ENCODE results near the gene ZNF165.
"Not testable (repeated sequence)": the region's sequence is repeated elsewhere in the genome, so short reads cannot be mapped to it uniquely, and the experiment has no call there.

The ZNF165 gene

GRCh38 chr6:28090917-28091586, 10.7 kb downstream of the ZNF165 start:
- H3K27ac ChIP-seq: no peak overlapping the region
- no peaks in the 10 kb centered on the region for H3K36me3 ChIP-seq
- H3K4me1 ChIP-seq (ENCODE audit: control insufficient read depth in 1 of 2, insufficient read depth in 1 of 2, low read depth in 1 of 2, low read length in 1 of 2): peaks cover 0 to 3% of the 10 kb centered on the region in 2 experiments
- TF ChIP-seq, protein P1, sequence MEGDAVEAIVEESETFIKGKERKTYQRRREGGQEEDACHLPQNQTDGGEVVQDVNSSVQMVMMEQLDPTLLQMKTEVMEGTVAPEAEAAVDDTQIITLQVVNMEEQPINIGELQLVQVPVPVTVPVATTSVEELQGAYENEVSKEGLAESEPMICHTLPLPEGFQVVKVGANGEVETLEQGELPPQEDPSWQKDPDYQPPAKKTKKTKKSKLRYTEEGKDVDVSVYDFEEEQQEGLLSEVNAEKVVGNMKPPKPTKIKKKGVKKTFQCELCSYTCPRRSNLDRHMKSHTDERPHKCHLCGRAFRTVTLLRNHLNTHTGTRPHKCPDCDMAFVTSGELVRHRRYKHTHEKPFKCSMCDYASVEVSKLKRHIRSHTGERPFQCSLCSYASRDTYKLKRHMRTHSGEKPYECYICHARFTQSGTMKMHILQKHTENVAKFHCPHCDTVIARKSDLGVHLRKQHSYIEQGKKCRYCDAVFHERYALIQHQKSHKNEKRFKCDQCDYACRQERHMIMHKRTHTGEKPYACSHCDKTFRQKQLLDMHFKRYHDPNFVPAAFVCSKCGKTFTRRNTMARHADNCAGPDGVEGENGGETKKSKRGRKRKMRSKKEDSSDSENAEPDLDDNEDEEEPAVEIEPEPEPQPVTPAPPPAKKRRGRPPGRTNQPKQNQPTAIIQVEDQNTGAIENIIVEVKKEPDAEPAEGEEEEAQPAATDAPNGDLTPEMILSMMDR (IDR thresholded peaks at IDR 0.05): no peak
- H3K9me3 ChIP-seq: peaks cover 18% of the 10 kb centered on the region
- peaks cover 20% of the 10 kb centered on the region for H3K27me3 ChIP-seq
- H3K4me3 ChIP-seq (ENCODE audit: low read depth in 1 of 2, low read length in 1 of 2): no peak overlapping the region

GRCh38 chr6:28102222-28102621, 21.9 kb downstream of the ZNF165 start:
- not testable (repeated sequence) for H3K9me3 ChIP-seq; H3K4me1 ChIP-seq (ENCODE audit: control insufficient read depth in 1 of 2, insufficient read depth in 1 of 2, low read depth in 1 of 2, low read length in 1 of 2)

DNA sequence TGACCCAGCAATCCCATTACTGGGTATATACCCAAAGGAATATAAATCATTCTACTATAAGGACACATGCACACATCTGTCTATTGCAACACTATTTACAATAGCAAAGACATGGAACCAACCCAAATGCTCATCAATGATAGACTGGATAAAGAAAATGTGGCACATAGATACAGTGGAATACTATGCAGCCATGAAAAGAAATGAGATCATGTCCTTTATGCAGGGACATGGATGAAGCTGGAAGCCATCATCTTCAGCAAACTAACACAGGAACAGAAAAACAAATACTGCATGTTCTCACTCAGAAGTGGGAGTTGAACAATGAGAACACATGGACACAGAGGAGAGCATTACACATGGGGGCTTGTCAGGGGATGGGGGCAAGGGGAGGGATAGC, 22.3 kb downstream of the ZNF165 start:
- H3K27ac ChIP-seq; H3K9me3 ChIP-seq; H3K4me1 ChIP-seq (ENCODE audit: control insufficient read depth in 1 of 2, insufficient read depth in 1 of 2, low read depth in 1 of 2, low read length in 1 of 2); H3K4me3 ChIP-seq (ENCODE audit: low read depth in 1 of 2, low read length in 1 of 2); H3K36me3 ChIP-seq: not testable (repeated sequence)
- H3K27me3 ChIP-seq: peaks cover 28% of the 10 kb centered on the region

More at GRCh38 chr6:28102222-28102621, 21.9 kb downstream of the ZNF165 start:
- peaks cover 28% of the 10 kb centered on the region for H3K27me3 ChIP-seq
- not testable (repeated sequence) for H3K36me3 ChIP-seq; H3K27ac ChIP-seq; H3K4me3 ChIP-seq (ENCODE audit: low read depth in 1 of 2, low read length in 1 of 2)

DNA sequence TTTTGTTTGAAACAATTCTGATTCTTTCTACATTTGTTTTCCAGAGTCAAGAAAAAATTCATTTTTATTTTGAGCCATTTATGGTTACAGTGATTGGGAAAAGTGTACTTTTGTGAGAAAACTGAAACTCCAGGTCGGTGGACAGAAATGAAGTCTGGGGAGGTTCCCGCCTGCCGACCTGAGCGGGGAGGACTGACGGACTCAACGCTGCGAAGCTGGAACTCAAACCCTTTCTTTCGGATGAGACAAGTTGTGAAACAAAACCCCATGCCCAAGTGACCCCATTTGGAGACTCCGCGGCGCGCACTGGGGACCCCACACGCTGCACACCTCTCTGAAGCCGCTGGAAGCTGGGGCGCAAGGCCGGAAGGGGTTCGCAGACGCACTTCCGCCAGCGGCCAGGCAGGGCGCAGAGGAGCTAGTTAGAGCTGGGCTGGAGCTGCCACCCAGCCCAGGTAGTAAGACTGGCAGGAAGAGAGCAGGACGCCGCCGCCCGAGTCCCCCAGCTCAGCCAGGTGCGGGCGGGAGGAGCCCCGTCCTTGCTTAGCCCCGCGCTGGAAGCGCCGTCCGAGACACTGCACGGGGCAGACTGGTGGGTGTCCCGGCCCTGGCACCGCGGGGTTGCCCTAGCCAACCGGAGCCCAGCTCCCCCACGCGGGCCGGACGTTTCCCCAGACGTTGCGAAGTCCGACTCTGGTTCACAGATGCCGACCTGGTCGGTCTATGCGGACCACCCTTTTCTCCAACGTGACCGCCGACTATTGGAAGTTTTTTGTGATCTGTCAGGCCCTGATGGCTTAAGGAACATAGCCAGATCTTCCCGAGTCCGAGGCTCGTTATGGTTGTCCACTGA, 24.2 kb downstream of the ZNF165 start:
- Histone ChIP-seq H3K27ac (peak overlapping the region; percentile 79), H3K27me3 (peaks cover 37% of the 10 kb centered on the region)
- TF ChIP-seq, protein P1 (IDR thresholded peaks at IDR 0.05): peak; percentile 77

DNA sequence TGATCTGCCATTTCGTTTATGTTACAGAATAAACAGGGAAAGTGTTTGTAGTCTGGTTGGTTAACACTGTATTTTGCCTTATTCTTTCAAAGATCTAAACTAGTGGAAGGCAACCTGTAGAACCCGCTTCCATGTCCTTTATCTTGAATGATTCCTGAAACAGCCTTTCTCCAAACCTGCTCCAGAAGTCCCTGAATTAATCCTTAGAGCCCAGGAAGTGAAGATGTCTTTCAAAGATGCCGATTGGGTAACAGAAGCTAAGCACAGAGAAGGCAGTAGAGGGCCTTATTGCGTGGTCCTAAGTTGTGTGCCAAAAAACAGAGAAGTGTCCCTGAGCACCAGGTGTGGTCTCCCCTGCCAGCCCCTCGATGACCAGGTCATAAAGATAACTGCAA, 24.9 kb downstream of the ZNF165 start:
- peak overlapping the region; percentile 67 to 75 for H3K4me3 ChIP-seq (ENCODE audit: low read depth in 1 of 2, low read length in 1 of 2)
- no peaks in the 10 kb centered on the region for H3K9me3 ChIP-seq
- H3K4me1 ChIP-seq (ENCODE audit: control insufficient read depth in 1 of 2, insufficient read depth in 1 of 2, low read depth in 1 of 2, low read length in 1 of 2): peaks cover 7 to 9% of the 10 kb centered on the region in 2 experiments
- peaks cover 41% of the 10 kb centered on the region for H3K27me3 ChIP-seq
- TF ChIP-seq, protein P1 (IDR thresholded peaks at IDR 0.05): no peak
- no peaks in the 10 kb centered on the region for H3K36me3 ChIP-seq
- H3K27ac ChIP-seq: peak overlapping the region; percentile 79

More for the DNA sequence above, 24.2 kb downstream of the ZNF165 start:
- H3K9me3 ChIP-seq: no peaks in the 10 kb centered on the region
- peak overlapping the region; percentile 67 to 75 for H3K4me3 ChIP-seq (ENCODE audit: low read depth in 1 of 2, low read length in 1 of 2)
- H3K4me1 ChIP-seq (ENCODE audit: control insufficient read depth in 1 of 2, insufficient read depth in 1 of 2, low read depth in 1 of 2, low read length in 1 of 2): peaks cover 7 to 9% of the 10 kb centered on the region in 2 experiments
- no peaks in the 10 kb centered on the region for H3K36me3 ChIP-seq

DNA sequence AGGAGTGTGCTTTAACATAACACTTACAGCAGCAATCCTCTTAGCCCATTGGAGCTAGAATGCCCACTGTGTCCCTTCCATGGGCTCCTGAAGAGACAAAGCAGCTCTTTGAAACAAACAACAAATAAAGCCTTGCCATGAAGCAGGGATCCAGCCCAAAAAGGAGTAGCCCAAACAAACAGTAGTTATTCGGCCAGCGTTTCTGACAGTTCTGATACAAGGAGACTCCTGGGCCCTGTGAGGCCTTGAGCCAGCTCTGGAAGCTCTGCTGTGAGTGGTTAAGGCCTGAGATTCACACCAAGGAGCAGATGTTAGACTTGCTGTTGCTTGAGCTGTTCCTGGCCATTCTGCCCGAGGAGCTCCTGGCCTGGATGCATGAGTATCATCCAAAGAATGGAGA, 27.1 kb downstream of the ZNF165 start:
- TF ChIP-seq, protein P1 (IDR thresholded peaks at IDR 0.05): no peak
- Histone ChIP-seq H3K4me3 (ENCODE audit: low read depth in 1 of 2, low read length in 1 of 2) (no peak overlapping the region), H3K36me3 (no peaks in the 10 kb centered on the region), H3K27ac (no peak overlapping the region), H3K27me3 (peaks cover 39% of the 10 kb centered on the region), H3K9me3 (no peaks in the 10 kb centered on the region), H3K4me1 (ENCODE audit: control insufficient read depth in 1 of 2, insufficient read depth in 1 of 2, low read depth in 1 of 2, low read length in 1 of 2) (peaks cover 7 to 9% of the 10 kb centered on the region in 2 experiments)
